CMK (cell line): ENCODE data around the gene SLC22A4.

Source experiments
- DNase-seq: peaks from one replicate; pipeline ENCODE4 v3.0.0-alpha.2; 2010; ENCODE audit warnings: low read depth

SLC22A4 gene

DNA sequence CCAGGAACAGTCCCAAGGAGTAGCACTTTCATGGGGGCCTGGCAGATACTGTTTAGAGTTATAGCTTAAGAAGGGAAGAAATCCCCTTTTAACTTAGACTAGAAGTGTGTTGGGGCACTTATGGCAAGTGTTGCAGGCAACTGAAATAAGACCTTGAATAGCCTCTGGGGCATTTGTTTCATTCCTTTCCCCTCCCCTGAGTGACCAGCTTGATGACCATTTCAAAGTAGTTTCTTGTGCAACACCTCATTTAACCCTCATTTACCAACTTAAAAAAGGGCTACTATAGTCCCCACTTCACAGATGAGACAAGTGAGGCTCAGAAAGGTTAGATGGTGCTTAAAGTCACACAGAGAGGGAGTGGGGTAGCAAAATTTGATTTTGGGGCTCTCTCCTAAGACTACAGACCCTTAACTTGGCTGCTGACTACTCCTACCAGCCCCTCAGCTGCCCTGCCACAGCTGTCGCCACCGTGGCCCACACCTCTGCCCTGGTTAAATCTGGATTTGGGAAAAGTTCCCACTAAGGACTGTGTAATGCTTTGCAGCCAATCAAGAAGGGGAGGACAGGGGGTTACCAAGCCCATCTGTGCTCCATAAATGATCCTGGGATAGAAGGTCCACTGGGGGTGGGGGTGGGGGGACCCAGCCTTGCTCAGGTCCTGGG, 31.2 kb upstream of the SLC22A4 start:
- DNase-seq: no peak

DNA sequence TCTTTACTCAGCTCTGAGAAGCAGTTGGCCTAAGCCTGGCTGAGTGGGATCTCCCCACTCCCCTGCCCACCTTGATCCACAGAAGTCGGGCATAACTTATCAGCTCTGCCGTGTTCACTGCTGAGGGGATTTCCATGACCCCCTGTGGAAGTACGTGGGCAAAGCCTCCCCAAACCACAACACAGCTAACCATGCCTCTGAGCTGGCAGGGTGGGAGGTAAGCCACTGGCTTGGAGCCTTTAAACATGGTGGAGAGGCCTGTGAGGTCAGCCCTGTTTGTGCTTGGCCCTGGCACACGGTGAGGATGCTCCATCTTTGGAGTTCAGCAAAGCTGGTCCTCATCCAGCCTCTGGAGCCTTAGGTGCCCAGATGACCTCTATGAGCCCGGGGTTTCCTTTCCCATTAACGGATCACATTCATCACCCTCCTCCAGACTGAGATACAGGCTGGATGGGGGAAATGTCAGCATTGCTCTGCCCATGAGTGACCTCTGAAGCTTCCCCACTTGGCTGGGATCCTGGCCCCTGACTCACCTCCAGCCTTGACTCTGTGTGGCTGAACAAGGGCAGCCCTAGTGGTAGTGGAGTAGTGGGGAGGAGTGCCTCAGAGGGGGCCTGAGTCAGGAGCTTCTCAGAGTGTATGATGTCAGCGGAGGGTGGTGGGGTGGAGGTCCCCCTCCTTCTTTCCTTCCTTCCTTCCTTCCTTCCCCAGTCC, 30.5 kb upstream of the SLC22A4 start:
- no peak for DNase-seq

DNA sequence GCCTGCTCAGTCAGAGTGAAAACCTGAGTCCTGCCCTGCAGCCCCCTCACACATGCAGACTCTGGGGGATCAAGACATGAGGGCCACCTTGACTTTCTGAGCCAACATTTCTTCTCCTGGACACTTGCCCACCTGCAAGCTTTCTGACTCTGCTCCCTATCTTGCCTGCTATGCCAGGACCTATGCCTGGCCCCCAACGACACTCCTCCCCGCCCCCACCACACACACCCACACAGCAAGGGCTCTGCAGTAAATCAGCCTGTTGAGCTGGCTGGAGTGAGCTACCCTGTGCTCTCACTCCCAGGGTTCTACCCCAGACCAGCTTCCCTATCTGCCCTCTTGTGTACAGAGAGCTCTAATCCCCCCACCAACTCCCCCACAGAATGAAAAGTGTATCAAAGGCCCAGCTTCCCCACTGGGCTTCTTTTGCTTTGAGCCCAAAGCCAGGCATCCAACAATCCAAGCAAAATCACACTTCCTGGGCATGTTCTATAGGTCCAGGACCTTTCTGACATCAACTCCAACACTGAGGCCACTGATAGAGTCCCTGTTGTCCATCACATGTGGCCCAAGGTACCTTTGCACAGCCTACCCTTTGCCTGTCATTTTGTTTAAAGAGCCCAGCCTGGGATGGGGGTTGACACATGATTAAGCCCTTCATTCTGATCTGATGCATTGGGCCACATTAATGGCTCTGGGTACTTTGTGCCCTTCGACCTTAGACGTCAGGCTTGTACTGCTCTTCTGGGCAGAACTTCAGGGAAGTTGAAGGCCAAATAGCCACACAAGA, 29.5 kb upstream of the SLC22A4 start:
- DNase-seq: no peak

DNA sequence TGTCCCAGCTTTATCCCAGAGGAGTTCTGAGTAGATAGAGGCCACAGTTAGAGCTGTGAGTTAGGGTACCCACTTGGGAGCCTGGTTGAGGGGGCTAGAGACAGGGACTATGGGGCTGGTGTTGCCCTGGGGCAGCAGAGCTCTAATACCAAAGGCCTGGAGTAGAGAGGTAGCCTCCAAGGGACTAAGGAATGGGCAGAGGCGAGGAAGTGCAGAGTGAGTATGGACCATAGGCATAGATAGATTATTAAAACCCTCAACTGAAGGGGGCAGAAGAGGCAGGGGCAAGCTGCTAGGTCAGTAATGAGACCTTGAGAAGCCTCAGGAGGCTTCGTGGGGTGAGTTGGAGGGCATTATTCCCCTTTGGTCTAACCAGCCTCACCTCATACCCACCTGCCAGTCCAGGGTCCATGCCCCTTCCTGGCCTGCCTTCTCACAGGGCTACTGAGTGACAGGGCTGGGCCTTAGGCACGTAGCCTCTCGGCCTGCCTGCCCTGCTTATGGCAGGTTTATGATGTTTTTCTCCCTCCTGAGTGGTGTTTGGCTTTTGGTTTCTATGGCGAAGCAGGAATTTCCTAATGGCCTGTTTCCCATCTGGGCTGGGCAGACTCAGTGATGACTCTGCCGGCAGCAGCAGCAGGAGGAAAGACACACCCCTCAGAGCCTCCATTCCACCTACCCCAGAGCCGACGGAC, 28.7 kb upstream of the SLC22A4 start:
- DNase-seq: no peak

DNA sequence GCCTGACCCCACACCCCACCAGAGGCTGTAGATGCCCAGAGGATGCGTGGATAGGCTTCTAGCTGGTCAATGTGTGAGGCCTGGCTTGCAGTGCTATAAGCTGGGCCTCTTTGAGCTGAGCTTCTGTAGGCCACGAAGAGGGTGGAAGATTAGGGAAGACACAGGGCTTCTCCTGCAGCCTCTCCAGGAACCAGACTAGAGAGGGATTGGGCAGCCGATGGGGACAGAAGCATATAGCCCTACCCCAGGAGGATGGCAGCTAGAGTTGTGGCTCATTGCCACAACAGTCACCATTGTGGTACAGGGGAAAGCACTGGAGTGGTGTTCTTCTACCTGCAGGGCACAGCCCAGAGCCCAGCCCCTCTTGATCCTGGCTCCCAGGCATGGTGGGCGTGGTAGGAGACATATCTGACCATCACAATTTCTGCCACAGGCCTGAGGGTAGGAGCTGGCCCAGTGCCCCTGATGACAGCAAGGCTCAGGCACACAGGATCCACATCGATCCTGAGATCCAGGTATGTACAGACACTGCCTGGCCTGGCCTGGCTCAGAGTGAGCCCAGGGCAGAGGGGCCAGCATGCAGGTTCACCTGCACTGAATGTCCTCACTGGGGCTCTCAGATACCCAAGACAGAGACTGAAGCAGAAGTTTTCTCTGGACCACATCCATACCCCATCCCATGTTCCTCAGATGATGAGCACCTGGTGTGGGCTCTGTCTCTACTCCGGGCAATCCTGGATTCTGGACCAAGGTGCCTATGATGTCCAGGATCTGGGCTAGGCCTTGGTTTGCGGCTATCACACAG, 28.0 kb upstream of the SLC22A4 start:
- DNase-seq: no peak

DNA sequence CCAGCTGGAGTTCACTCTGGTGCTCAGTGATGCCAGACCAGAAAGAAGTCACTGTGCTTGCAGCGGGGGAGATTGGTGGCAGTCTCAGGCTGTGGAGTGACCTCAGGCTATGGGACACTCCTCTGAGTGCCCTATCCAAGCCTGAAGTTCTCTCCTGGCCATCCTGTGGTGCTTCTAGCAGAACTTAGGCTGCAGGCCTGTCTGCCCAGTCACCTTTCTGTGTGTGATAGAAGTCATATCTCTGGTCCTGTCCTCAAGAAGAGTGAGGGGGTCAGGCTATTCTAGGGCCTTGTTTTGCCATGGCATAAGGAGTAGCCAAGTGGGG, 27.4 kb upstream of the SLC22A4 start:
- DNase-seq: no peak

DNA sequence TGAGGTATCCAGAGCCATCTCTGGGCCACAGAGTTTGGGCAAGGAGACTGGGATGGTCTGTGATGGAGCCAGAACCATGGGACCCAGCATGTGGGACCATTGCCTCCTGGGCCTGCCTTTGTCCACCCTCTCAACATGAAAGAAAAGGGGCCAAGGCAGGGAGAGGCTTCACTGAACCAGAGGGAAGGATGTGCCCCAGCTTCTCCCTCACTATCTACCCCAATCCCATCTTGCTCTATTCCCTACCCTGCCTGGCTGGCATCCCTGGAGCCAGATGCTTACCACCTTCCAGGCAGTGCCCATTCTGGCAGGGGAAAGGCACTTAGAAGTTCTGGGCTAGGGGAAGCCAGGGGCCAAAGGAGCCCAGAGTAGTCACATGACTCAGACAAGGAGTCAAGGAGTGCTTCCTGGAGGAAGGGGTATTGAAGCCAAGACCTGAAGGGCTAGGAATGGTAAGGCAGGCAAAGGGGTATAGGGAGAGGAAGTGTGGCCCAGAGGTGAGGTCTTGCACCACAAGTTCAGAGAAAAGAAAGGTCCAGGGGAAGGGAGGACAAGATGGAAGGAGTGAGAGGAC, 26.9 kb upstream of the SLC22A4 start:
- DNase-seq: no peak

DNA sequence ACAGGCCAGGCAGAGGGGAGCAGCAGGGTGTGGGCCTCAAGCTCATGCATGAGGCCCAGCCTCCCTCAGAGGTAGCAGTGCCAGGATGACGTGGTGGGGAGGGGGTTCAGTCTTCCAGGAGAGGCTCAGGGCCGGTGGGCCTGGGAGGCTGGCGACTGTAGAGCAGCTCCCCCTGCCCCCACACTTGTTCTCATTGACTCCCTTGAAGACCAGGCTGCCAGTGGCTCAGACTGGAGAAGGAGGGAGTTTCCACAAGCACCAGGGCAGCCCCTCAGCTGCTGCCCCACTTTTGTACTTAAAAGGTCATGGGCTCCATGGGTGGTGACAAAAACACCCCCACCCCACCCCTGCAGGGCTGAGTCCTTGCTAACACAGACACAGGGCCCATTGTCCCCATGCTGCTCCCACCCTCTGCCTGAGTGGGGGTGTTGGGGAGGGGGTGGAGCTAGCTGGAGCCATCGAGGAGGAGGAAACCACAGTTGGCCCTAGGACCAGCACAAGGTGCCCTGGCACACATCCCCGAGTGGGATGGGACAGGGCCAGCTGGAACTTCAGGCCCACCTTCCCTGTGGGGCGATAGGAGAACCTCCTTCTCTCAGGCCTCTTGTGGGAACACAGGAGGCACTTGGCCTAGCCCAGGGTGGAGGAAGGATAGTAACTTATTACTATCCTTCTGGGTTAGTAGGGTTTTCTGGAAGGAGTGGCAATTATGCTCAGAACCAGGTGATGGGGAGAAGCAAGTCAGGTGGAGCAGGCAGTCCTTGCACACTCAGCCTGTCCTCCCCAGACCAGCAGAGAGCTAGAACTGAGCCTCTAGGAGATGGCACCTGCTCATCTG, 26.0 kb upstream of the SLC22A4 start:
- DNase-seq: no peak

DNA sequence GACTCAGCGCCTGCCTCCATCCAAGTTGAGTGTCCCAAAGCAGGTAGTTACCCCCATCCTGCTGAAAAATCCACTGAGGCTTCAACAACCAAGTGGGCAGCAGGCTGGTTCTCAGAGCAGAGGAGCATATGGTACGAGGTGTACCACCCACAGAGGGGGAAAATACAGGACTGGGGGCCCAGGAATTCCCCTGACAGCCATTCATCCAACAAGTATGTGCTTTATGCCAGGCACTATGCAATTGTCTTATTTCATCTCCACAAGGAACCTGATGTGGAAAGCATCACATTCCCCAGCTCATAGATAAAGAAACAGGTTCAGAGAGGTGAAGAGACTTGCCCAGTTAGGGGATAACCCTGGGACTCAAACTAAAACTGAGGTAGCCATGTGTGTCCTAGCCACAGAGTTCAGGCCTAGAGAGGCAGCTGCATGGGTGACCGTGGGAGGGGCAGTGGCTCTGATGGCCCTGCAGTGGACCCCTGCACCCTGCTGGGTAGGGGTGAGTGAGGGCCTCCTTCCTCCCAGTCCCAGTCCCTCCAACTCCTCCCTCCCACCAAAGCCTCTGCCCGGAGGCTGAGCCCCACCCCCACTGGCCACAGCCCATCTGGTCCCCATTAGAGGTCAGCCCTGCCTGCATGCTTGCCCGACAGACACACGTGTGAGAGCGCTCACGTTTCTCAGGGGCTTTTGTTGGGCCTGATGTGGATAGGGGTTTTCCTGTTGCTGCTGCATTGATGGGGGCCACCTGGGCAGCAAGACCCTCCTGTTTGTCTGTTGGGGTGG, 25.2 kb upstream of the SLC22A4 start:
- no peak for DNase-seq

DNA sequence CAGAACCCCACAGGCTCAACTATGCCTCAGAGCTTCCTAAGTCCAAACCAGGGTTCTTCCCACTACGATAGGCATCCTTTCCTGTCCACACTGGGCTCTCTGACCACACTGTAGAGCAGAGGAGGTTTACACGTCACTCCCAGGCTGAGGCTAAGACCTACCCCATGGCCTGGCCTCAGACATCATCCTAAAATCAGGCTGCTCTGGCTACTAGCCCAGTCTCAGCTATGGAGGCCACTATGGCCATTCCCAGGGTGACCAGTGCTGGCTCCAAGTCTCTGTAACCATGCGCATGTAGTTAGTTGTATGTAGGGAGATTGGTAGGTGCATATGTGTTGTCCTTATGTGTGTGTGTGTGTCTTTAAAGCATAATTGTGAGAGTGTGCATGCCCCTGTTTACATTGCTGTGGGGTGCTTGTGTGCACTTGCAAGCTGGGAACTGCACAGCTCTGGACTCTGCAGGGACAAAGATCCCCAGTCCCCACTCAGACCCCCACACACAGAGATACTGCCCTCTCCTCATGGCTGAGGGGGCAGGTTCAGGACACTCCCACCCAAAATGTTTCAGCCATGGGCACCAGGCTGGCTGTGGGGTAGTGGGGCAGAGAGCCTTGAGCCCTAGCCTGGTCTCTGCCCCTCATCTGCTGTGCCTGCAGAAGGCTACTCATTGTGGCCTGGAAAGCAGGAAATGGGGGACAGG, 24.4 kb upstream of the SLC22A4 start:
- no peak for DNase-seq

DNA sequence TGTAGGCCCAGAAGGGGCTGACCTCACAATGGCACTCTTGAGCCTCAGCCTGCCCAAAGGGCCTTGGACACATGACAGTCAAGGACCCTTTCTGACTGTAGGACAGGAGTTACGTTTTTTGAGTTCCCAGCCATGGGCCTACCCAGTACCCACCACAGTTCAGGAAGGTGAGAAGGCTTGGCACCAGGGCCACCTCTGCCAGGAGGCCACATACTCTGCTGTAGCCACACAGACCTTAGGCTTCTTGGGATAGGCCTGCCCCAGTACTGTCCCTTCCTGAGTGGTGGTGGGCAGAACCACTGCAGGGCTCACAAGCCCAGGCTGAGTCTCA, 23.9 kb upstream of the SLC22A4 start:
- no peak for DNase-seq

DNA sequence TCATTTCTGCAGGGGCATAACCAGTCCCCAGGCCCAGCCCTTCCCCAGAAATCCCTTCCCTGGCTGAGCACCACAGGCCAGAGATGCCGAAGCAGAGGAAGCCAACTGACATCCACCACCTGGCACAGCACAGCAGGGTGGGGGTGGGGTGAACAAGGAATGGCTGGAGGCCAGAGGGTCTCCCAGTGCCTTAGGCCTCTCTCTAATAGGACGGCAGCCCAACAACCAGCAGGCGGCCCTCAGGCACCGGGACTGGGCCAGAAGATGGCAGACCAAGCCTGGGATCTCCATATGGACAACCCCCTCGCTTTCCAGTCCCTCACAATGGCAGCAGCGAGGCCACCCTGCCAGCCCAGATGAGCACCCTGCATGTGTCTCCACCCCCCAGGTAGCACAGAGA, 23.5 kb upstream of the SLC22A4 start:
- DNase-seq: no peak

DNA sequence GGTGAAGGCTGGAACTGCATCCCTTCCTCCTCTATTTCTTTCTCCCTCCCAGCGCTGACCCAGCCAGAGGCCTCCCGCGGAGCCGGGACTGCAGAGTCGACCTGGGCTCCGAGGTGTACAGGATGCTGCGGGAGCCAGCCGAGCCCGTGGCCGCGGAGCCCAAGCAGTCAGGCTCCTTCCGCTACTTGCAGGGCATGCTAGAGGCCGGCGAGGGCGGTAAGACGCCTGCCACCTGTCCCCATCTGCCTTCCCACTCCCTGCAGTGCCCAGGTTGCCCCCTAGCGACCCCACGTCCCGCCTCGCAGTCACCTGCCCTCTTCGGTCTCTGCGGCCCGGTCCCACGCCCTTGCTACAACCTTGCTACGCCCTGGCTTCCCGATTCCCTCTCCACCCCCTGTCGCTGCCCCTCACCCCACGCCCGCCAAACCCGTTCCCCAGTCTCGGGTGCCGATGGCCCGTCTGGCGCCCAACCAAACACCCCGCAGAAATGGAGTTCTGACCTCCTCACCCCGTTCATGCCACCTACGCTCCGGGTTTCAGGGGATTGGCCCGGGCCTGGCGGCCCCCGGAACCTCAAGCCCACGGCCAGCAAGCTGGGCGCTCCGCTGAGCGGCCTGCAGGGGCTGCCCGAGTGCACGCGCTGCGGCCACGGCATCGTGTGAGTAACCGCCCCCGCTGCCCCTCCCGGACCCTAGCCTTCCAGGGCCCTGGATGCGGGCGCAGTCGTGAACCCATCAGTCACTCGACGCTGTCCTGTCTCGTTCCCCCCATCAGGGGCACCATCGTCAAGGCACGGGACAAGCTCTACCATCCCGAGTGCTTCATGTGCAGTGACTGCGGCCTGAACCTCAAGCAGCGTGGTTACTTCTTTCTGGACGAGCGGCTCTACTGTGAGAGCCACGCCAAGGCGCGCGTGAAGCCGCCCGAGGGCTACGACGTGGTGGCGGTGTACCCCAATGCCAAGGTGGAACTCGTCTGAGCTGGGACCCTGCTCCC, 22.6 kb upstream of the SLC22A4 start:
- no peak for DNase-seq

DNA sequence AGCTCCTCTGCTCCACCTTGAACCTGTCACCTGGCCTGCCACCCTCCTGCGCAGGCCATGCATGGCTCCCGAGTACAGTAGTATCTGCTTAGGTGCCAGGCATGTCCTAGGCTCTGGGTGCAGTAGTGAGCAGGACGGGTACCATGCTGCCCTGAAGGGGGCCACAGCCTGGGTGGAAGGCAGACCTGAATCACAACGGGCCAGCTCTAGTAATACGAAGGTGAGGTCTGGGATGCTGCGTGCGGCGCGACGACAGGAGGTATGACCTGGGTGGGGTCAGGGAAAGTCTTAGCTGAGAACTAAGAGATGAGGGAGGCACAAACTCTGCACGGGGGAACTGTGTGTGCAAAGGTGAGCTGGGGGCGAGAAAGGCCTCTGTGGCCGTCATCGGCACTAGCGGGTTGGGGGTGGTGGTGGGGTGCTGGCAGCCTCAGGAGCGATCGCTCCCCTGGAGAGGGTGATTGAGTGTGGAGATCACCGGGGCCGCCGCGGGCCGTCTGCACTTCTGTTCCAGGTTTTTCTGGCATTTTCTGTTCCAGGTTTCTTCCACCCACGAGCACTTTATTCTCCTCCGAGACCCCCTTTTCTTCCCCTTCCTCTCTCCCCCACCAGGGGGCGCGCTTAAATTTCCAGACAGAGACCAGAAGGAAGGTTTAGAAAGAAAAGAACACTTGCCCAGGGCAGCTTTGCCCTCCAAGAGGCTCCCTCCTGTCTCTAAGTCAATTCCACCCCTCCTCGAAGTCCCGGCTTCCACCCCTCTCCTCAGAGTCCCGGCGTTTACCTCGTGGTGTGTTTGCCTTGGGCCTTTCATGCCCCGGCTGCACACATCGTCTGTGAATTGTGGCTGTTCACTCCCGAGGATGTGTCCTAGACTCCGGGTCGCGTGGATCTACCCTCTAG, 21.6 kb upstream of the SLC22A4 start:
- no peak for DNase-seq

DNA sequence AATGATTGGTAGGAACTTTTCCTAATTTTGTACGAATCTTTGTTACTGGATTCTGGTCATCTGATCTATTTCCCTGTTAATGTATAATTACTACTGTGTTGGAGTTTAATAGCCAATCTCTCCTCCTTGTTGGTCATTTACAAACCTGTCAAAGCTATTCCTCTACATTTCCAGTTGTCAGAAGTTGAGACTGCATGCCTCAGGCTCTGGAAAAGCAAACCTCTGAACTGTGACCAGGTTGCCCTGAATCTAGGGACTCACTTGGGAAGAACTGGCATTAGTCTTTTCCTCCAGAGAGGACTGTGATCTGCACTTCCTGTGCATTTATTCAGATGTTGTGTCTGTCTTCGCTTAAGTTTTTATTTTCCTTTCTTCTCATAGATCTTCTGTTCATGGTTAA, 20.6 kb upstream of the SLC22A4 start:
- no peak for DNase-seq

DNA sequence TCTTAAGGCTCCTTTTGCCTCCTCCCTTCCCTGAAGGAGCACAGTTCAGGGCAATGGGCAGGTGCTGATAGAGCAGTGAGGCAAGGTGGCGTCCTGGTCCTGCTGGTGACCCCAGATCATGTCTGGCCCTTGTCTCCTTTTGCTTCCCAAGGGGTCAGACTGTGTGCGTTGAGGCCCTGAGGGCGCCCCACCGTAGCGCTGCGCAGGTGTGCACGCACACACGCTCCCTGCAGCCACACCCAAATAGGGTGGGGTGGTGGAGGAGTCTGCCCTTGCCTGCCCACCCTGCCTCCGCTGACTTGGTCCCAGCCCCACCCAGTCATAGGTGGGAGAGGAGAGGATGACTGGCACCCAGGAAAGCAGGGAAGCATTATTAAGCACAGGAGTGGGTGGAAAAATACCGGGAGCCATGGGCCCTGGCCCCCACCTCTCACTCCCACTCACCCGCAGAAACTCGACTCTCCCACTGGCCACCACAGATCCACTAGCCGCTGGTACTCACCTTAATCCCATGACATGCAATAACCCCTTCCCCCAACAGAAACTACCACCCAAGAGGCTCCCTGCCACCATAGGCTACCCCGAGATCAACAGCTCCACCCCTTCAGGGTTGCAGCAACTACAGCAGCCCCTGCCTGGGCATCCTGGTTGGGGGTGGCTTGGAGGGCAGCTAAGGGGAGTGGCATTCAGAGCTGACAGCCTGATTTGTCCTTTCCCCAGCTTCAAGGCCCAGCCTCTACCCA, 20.0 kb upstream of the SLC22A4 start:
- no peak for DNase-seq
